HEK293 (cell line): Measurements from ENCODE around the gene EVX1.

Experiments used
- BCL11A ChIP-seq: fragments of 450-650 bp; formaldehyde crosslinking; IDR thresholded peaks from 2 replicates; pipeline ENCODE4 v1.5.1; 2016; ENCODE audit warnings: low read depth, missing biosample characterization, missing genetic modification characterization
- GLI2 ChIP-seq: fragments of 450-650 bp; formaldehyde crosslinking; IDR thresholded peaks from 2 replicates; pipeline ENCODE4; 2017; ENCODE audit warnings: missing biosample characterization, missing genetic modification characterization, low read depth, borderline replicate concordance
- HOXA7 ChIP-seq: sonication (generic); formaldehyde crosslinking; IDR thresholded peaks from 2 replicates; pipeline ENCODE4 v1.8.1; 2022; ENCODE audit warnings: missing genetic modification reagents, borderline replicate concordance
- PRDM2 ChIP-seq: fragments of 450-650 bp; formaldehyde crosslinking; IDR thresholded peaks from 2 replicates; pipeline ENCODE4 v1.5.1; 2016; ENCODE audit warnings: missing biosample characterization, missing genetic modification characterization, borderline replicate concordance
- RBAK ChIP-seq: fragments of 450-650 bp; formaldehyde crosslinking; IDR thresholded peaks from 2 replicates; pipeline ENCODE4 v1.5.1; 2016; ENCODE audit warnings: missing biosample characterization, missing genetic modification characterization
- SALL2 ChIP-seq: fragments of 450-650 bp; formaldehyde crosslinking; IDR thresholded peaks from 2 replicates; pipeline ENCODE4 v1.5.0; 2017; ENCODE audit warnings: missing biosample characterization, mild to moderate bottlenecking, missing genetic modification characterization, borderline replicate concordance
- SP3 ChIP-seq: fragments of 450-650 bp; formaldehyde crosslinking; IDR thresholded peaks from 2 replicates; pipeline ENCODE4 v1.5.1; 2016; ENCODE audit warnings: missing biosample characterization, missing genetic modification characterization
- SP7 ChIP-seq: fragments of 450-650 bp; formaldehyde crosslinking; IDR thresholded peaks from 2 replicates; pipeline ENCODE4 v1.5.1; 2016; ENCODE audit warnings: missing biosample characterization, missing genetic modification characterization
- ZIC2 ChIP-seq: fragments of 450-650 bp; formaldehyde crosslinking; IDR thresholded peaks from 2 replicates; pipeline ENCODE4 v1.5.1; 2016; ENCODE audit warnings: missing biosample characterization, missing genetic modification characterization
- ZNF121 ChIP-seq: fragments of 450-650 bp; formaldehyde crosslinking; IDR thresholded peaks from 2 replicates; pipeline ENCODE4 v1.5.1; 2016; ENCODE audit warnings: missing biosample characterization, missing genetic modification characterization
- ZNF133 ChIP-seq: fragments of 450-650 bp; formaldehyde crosslinking; IDR thresholded peaks from 2 replicates; pipeline ENCODE4 v1.5.1; 2016; ENCODE audit warnings: missing biosample characterization, missing genetic modification characterization
- ZNF146 ChIP-seq: fragments of 450-650 bp; formaldehyde crosslinking; IDR thresholded peaks from 2 replicates; pipeline ENCODE4 v1.5.1; 2016; ENCODE audit warnings: missing biosample characterization, missing genetic modification characterization
- ZNF169 ChIP-seq: fragments of 450-650 bp; formaldehyde crosslinking; IDR thresholded peaks from 2 replicates; pipeline ENCODE4 v1.5.1; 2016; ENCODE audit warnings: missing biosample characterization, missing genetic modification characterization
- ZNF2 ChIP-seq: fragments of 450-650 bp; formaldehyde crosslinking; IDR thresholded peaks from 2 replicates; pipeline ENCODE4 v1.5.1; 2016; ENCODE audit warnings: missing biosample characterization, missing genetic modification characterization
- ZNF221 ChIP-seq: fragments of 450-650 bp; formaldehyde crosslinking; IDR thresholded peaks from 2 replicates; pipeline ENCODE4 v1.5.1; 2017; ENCODE audit warnings: missing biosample characterization, missing genetic modification characterization, borderline replicate concordance
- ZNF311 ChIP-seq: fragments of 450-650 bp; formaldehyde crosslinking; IDR thresholded peaks from 2 replicates; pipeline ENCODE4 v1.5.1; 2017; ENCODE audit warnings: missing biosample characterization, missing genetic modification characterization, borderline replicate concordance
- ZNF366 ChIP-seq: fragments of 450-650 bp; formaldehyde crosslinking; conservative IDR thresholded peaks from 2 replicates; pipeline ENCODE4 v1.5.1; 2016; ENCODE audit warnings: missing biosample characterization, missing genetic modification characterization
- ZNF404 ChIP-seq: fragments of 450-650 bp; formaldehyde crosslinking; IDR thresholded peaks from 2 replicates; pipeline ENCODE4 v1.5.1; 2017; ENCODE audit warnings: missing biosample characterization, missing genetic modification characterization
- ZNF510 ChIP-seq: fragments of 450-650 bp; formaldehyde crosslinking; IDR thresholded peaks from 2 replicates; pipeline ENCODE4 v1.5.1; 2018; ENCODE audit warnings: mild to moderate bottlenecking, missing genetic modification characterization, missing biosample characterization; ENCODE audit not compliant: insufficient replicate concordance
- ZNF514 ChIP-seq: fragments of 450-650 bp; formaldehyde crosslinking; IDR thresholded peaks from 2 replicates; pipeline ENCODE4 v1.5.1; 2016; ENCODE audit warnings: missing biosample characterization, missing genetic modification characterization
- ZNF544 ChIP-seq: fragments of 450-650 bp; formaldehyde crosslinking; IDR thresholded peaks from 2 replicates; pipeline ENCODE4 v1.5.0; 2017; ENCODE audit warnings: missing biosample characterization, missing genetic modification characterization
- ZNF555 ChIP-seq: fragments of 450-650 bp; formaldehyde crosslinking; conservative IDR thresholded peaks from 2 replicates; pipeline ENCODE4 v1.5.1; 2017; ENCODE audit warnings: missing biosample characterization, mild to moderate bottlenecking, missing genetic modification characterization, inconsistent platforms
- ZNF580 ChIP-seq: fragments of 450-650 bp; formaldehyde crosslinking; IDR thresholded peaks from 2 replicates; pipeline ENCODE4 v1.5.1; 2016; ENCODE audit warnings: missing biosample characterization, missing genetic modification characterization
- ZNF629 ChIP-seq: fragments of 450-650 bp; formaldehyde crosslinking; IDR thresholded peaks from 2 replicates; pipeline ENCODE4 v1.5.1; 2017; ENCODE audit warnings: missing biosample characterization, missing genetic modification characterization
- ZNF654 ChIP-seq: fragments of 450-650 bp; formaldehyde crosslinking; IDR thresholded peaks from 2 replicates; pipeline ENCODE4 v1.5.1; 2016; ENCODE audit warnings: low read depth, missing biosample characterization, missing genetic modification characterization
- ZNF830 ChIP-seq: fragments of 450-650 bp; IDR thresholded peaks from 2 replicates; pipeline ENCODE4 v1.5.0; 2018; ENCODE audit warnings: missing biosample characterization, missing genetic modification characterization, low read depth, mild to moderate bottlenecking, moderate library complexity
- TF ChIP-seq, protein P1 (sequence below): fragments of 450-650 bp; formaldehyde crosslinking; IDR thresholded peaks from 2 replicates; pipeline ENCODE4 v1.5.1; 2017; ENCODE audit warnings: missing biosample characterization, missing genetic modification characterization
- TF ChIP-seq, protein P2 (sequence below): fragments of 450-650 bp; formaldehyde crosslinking; IDR thresholded peaks from 2 replicates; pipeline ENCODE4 v1.5.1; 2017; ENCODE audit warnings: missing biosample characterization, mild to moderate bottlenecking, missing genetic modification characterization, moderate library complexity
- TF ChIP-seq, protein P3 (sequence below): fragments of 450-650 bp; formaldehyde crosslinking; IDR thresholded peaks from 2 replicates; pipeline ENCODE4 v1.5.1; 2016; ENCODE audit warnings: missing biosample characterization, missing genetic modification characterization, borderline replicate concordance

EVX1 gene

GRCh38 chr7:27235387-27236311, 7.0 kb upstream of the EVX1 start (continued):
- TF ChIP-seq ZNF221, result no peak
- TF ChIP-seq ZNF2 (tag by site-specific recombination), result 0 out of 2 replicates have a peak, but pooled peaks have one; percentile 46
- TF ChIP-seq ZNF555 (tag by site-specific recombination), result no peak
- no peak for TF ChIP-seq ZNF510 (tag by site-specific recombination)
- TF ChIP-seq, protein P1, sequence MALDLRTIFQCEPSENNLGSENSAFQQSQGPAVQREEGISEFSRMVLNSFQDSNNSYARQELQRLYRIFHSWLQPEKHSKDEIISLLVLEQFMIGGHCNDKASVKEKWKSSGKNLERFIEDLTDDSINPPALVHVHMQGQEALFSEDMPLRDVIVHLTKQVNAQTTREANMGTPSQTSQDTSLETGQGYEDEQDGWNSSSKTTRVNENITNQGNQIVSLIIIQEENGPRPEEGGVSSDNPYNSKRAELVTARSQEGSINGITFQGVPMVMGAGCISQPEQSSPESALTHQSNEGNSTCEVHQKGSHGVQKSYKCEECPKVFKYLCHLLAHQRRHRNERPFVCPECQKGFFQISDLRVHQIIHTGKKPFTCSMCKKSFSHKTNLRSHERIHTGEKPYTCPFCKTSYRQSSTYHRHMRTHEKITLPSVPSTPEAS (tag by site-specific recombination), result 0 out of 2 replicates have a peak, but pooled peaks have one; percentile 8
- TF ChIP-seq, protein P2, sequence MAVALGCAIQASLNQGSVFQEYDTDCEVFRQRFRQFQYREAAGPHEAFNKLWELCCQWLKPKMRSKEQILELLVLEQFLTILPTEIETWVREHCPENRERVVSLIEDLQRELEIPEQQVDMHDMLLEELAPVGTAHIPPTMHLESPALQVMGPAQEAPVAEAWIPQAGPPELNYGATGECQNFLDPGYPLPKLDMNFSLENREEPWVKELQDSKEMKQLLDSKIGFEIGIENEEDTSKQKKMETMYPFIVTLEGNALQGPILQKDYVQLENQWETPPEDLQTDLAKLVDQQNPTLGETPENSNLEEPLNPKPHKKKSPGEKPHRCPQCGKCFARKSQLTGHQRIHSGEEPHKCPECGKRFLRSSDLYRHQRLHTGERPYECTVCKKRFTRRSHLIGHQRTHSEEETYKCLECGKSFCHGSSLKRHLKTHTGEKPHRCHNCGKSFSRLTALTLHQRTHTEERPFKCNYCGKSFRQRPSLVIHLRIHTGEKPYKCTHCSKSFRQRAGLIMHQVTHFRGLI (tag by site-specific recombination), result peak; percentile 81
- TF ChIP-seq SP3, result no peak
- TF ChIP-seq SP7 (tag by site-specific recombination), result peak; percentile 51; the same call in 1 of the 2 replicates
- no peak for TF ChIP-seq GLI2 (tag by site-specific recombination)
- no peak for TF ChIP-seq PRDM2 (tag by site-specific recombination)
- no peak for TF ChIP-seq ZNF514 (tag by site-specific recombination)
- TF ChIP-seq ZNF404 (tag by site-specific recombination), result no peak
- no peak for TF ChIP-seq ZNF169
- TF ChIP-seq ZNF544 (tag by site-specific recombination), result no peak
- TF ChIP-seq ZNF366 (tag by site-specific recombination), result no peak
- TF ChIP-seq HOXA7 (CRISPR knock-in tag), result no peak
- TF ChIP-seq BCL11A (tag by site-specific recombination), result no peak
- no peak for TF ChIP-seq ZNF121
- TF ChIP-seq, protein P3, sequence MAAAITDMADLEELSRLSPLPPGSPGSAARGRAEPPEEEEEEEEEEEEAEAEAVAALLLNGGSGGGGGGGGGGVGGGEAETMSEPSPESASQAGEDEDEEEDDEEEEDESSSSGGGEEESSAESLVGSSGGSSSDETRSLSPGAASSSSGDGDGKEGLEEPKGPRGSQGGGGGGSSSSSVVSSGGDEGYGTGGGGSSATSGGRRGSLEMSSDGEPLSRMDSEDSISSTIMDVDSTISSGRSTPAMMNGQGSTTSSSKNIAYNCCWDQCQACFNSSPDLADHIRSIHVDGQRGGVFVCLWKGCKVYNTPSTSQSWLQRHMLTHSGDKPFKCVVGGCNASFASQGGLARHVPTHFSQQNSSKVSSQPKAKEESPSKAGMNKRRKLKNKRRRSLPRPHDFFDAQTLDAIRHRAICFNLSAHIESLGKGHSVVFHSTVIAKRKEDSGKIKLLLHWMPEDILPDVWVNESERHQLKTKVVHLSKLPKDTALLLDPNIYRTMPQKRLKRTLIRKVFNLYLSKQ (tag by site-specific recombination), result no peak
- no peak for TF ChIP-seq ZNF311
- TF ChIP-seq ZIC2 (tag by site-specific recombination), result peak; percentile 29; the same call in 1 of the 2 replicates
- peak; percentile 40; the same call in 1 of the 2 replicates for TF ChIP-seq ZNF629 (tag by site-specific recombination)
- TF ChIP-seq ZNF654 (tag by site-specific recombination), result peak; percentile 73
- no peak for TF ChIP-seq ZNF133 (tag by site-specific recombination)
- TF ChIP-seq ZNF146 (tag by site-specific recombination), result no peak
- TF ChIP-seq RBAK (tag by site-specific recombination), result no peak
- TF ChIP-seq SALL2, result no peak
- TF ChIP-seq ZNF830 (tag by site-specific recombination), result no peak
- no peak for TF ChIP-seq ZNF580 (tag by site-specific recombination)
